C4-2B (cell line): ENCODE data around the gene GAA.

ENCODE experiments used
- ZFX ChIP-seq: fragments of 450-650 bp; IDR thresholded peaks from 2 replicates; pipeline ENCODE4 v1.6.1; 2017
- TF ChIP-seq, protein P1 (sequence below): fragments of 450-650 bp; conservative IDR thresholded peaks from 2 replicates; pipeline ENCODE4 v1.5.1; 2017; ENCODE audit warnings: mild to moderate bottlenecking

DNA sequence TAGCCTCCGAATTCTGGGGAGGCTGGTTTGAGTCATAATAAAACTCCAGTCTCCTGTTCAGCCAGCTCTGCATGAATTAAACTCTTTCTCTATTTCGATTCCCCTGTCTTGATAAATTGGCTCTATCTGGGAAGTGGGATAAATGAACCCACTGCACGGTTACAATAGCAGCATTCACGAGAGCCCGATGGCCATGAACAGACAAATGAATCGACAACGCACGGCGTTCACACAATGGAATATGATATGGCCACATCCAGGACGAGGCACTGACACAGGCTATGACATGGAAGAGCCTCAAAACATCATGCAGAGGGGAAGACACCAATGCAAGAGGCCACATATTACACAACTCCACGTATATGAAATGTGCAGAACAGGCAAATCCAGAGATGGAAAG is 62.8 kb downstream of the GAA start:
- TF ChIP-seq, protein P1, sequence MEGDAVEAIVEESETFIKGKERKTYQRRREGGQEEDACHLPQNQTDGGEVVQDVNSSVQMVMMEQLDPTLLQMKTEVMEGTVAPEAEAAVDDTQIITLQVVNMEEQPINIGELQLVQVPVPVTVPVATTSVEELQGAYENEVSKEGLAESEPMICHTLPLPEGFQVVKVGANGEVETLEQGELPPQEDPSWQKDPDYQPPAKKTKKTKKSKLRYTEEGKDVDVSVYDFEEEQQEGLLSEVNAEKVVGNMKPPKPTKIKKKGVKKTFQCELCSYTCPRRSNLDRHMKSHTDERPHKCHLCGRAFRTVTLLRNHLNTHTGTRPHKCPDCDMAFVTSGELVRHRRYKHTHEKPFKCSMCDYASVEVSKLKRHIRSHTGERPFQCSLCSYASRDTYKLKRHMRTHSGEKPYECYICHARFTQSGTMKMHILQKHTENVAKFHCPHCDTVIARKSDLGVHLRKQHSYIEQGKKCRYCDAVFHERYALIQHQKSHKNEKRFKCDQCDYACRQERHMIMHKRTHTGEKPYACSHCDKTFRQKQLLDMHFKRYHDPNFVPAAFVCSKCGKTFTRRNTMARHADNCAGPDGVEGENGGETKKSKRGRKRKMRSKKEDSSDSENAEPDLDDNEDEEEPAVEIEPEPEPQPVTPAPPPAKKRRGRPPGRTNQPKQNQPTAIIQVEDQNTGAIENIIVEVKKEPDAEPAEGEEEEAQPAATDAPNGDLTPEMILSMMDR, result no peak
- no peak for TF ChIP-seq ZFX
